Endodermal cell (in vitro differentiated cells): Measurements from ENCODE around the gene BMP6. TPM values are rescaled to one million over a fixed set of nuclear protein-coding genes. Genes with fewer than 3 reads are reported as not detected.

Source experiments
- DNase-seq: peaks from one replicate; pipeline ENCODE4 v3.0.0-alpha.2; 2017
- H3K27ac ChIP-seq: 2 replicates; pipeline ENCODE4 v1.5.1; 2013; ENCODE audit warnings: mild to moderate bottlenecking, low read depth, low read length, moderate library complexity
- H3K27me3 ChIP-seq: 2 replicates; pipeline ENCODE4 v1.6.1; 2013; ENCODE audit warnings: mild to moderate bottlenecking, low read length, moderate library complexity; ENCODE audit not compliant: insufficient read depth, control insufficient read depth, poor library complexity, severe bottlenecking
- H3K36me3 ChIP-seq: 2 replicates; pipeline ENCODE4 v1.7.0; 2013; ENCODE audit warnings: mild to moderate bottlenecking, low read length, moderate library complexity; ENCODE audit not compliant: control insufficient read depth, insufficient read depth
- H3K4me1 ChIP-seq: one replicate; pipeline ENCODE4 v1.7.0; 2013; ENCODE audit warnings: low read length; ENCODE audit not compliant: control insufficient read depth, insufficient read depth
- H3K4me3 ChIP-seq: 2 replicates; pipeline ENCODE4 v1.5.1; 2013; ENCODE audit warnings: mild to moderate bottlenecking, low read length, moderate library complexity
- H3K9ac ChIP-seq: 2 replicates; pipeline ENCODE4 v1.6.1; 2013; ENCODE audit warnings: mild to moderate bottlenecking, low read length, moderate library complexity; ENCODE audit not compliant: poor library complexity, severe bottlenecking; ENCODE audit errors: extremely low read depth
- H3K9me3 ChIP-seq: 2 replicates; pipeline ENCODE4 v1.6.1; 2013; ENCODE audit warnings: mild to moderate bottlenecking, low read length, moderate library complexity; ENCODE audit not compliant: control insufficient read depth
- H3K27ac Mint-ChIP-seq: 2 replicates; pipeline ENCODE4 v1.8.0; 2020; ENCODE audit warnings: mixed read lengths
- H3K27me3 Mint-ChIP-seq: 2 replicates; pipeline ENCODE4 v1.8.0; 2021; ENCODE audit warnings: mild to moderate bottlenecking, mixed read lengths; ENCODE audit not compliant: insufficient read depth
- H3K36me3 Mint-ChIP-seq: 2 replicates; pipeline ENCODE4 v1.8.0; 2020; ENCODE audit warnings: low read depth, mixed read lengths
- H3K4me1 Mint-ChIP-seq: 2 replicates; pipeline ENCODE4 v1.8.0; 2020; ENCODE audit warnings: mixed read lengths
- H3K4me3 Mint-ChIP-seq: 2 replicates; pipeline ENCODE4 v1.8.0; 2020; ENCODE audit warnings: mild to moderate bottlenecking, moderate library complexity, mixed read lengths
- H3K9me3 Mint-ChIP-seq: 2 replicates; pipeline ENCODE4 v1.8.0; 2020; ENCODE audit warnings: mild to moderate bottlenecking, mixed read lengths
- WGBS, 2 experiments: methylation state at CpG; one replicate each; pipeline versions ENCODE4 v1.1.5 to v1.1.7; 2013; ENCODE audit warnings: missing lambda C conversion rate in 2 of 2, mixed read lengths in 1 of 2; ENCODE audit not compliant: insufficient coverage in 1 of 2, insufficient read length in 1 of 2; 5-methylcytosine and 5-hydroxymethylcytosine counted together
- total RNA-seq, 2 donors: library from RNA; stranded (reverse); fragmentation: NEBNext Ultra II Directional in 1 of 2; extraction: Animal tissue kit (Norgen Biotek cat#: 25700) in 1 of 2; gene quantifications; 2 replicates in 1 of 2; 3 replicates in 1 of 2; pipeline ENCODE4 v1.2.1, GENCODE V29; 2021
- TF ChIP-seq, protein P1 (sequence below): fragments of 200-600 bp; sonication (generic); conservative IDR thresholded peaks from 2 replicates; pipeline ENCODE4 v1.5.0; 2021; ENCODE audit warnings: antibody characterized with exemption, mild to moderate bottlenecking

Gene BMP6
- total RNA-seq, 2 donors from 2014 or later: 0.62 to 0.71 TPM

DNA sequence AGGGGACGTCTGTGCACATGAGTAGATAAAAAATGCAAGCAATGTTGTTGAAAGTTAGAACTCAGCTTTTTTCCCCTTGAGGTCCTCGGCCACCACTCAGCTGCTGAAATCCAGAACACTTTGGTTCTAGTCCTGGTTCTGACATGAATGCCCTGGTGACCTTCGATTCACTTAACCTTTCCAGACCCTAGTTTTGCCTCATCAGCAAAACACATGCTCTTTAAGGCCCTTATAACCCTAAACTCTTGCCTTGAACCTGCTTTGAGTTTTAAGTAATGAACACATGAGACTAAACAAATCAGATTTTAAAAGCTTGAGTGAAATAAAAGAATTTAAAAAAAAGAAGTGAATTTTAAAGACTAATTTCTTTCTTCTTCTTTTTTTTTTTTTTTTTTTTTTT, 33.4 kb downstream of the BMP6 start:
- Mint-ChIP-seq H3K9me3 (no peaks in the 10 kb centered on the region), H3K27me3 (peaks cover 12% of the 10 kb centered on the region), H3K27ac (no peak overlapping the region), H3K4me1 (no peaks in the 10 kb centered on the region), H3K4me3 (no peak overlapping the region), H3K36me3 (no peaks in the 10 kb centered on the region)
- Histone ChIP-seq H3K36me3 (no peaks in the 10 kb centered on the region), H3K9ac (no peak overlapping the region), H3K4me1 (no peaks in the 10 kb centered on the region), H3K9me3 (no peaks in the 10 kb centered on the region), H3K27ac (no peak overlapping the region), H3K27me3 (peaks cover 30% of the 10 kb centered on the region), H3K4me3 (no peak overlapping the region)
- TF ChIP-seq, protein P1, sequence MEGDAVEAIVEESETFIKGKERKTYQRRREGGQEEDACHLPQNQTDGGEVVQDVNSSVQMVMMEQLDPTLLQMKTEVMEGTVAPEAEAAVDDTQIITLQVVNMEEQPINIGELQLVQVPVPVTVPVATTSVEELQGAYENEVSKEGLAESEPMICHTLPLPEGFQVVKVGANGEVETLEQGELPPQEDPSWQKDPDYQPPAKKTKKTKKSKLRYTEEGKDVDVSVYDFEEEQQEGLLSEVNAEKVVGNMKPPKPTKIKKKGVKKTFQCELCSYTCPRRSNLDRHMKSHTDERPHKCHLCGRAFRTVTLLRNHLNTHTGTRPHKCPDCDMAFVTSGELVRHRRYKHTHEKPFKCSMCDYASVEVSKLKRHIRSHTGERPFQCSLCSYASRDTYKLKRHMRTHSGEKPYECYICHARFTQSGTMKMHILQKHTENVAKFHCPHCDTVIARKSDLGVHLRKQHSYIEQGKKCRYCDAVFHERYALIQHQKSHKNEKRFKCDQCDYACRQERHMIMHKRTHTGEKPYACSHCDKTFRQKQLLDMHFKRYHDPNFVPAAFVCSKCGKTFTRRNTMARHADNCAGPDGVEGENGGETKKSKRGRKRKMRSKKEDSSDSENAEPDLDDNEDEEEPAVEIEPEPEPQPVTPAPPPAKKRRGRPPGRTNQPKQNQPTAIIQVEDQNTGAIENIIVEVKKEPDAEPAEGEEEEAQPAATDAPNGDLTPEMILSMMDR: no peak
- WGBS, 2 experiments: 87 to 89% methylated on average over 3 of the region's 3 CpGs
- no peak for DNase-seq

DNA sequence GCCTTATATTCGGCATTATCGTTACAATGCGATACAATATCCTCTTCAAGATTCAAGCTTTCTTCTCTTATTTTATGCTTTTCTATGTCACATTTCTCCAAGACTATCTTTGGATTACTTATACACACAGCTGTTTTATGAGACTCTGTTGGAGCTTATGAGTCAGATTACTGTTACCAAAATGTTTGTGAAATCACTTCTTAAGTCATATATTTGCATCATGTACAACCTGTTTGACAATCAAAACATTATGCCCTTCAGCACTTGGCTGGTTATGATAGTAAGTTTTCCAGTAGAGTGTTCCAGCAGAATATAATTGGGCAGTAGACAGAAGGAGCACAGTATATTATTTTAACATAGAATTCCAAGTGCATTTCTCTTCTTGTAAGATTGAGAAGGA, 35.2 kb downstream of the BMP6 start:
- 95 to 100% methylated on average over 3 of the region's 3 CpGs for whole genome bisulfite sequencing, 2 experiments
- Mint-ChIP-seq H3K4me1 (no peaks in the 10 kb centered on the region), H3K27ac (no peak overlapping the region), H3K27me3 (peaks cover 12% of the 10 kb centered on the region), H3K36me3 (no peaks in the 10 kb centered on the region), H3K9me3 (no peaks in the 10 kb centered on the region), H3K4me3 (no peak overlapping the region)
- TF ChIP-seq, protein P1: no peak
- Histone ChIP-seq H3K36me3 (no peaks in the 10 kb centered on the region), H3K4me3 (no peak overlapping the region), H3K27ac (no peak overlapping the region), H3K9me3 (no peaks in the 10 kb centered on the region), H3K4me1 (no peaks in the 10 kb centered on the region), H3K27me3 (peaks cover 30% of the 10 kb centered on the region), H3K9ac (no peak overlapping the region)
- DNase-seq: no peak

DNA sequence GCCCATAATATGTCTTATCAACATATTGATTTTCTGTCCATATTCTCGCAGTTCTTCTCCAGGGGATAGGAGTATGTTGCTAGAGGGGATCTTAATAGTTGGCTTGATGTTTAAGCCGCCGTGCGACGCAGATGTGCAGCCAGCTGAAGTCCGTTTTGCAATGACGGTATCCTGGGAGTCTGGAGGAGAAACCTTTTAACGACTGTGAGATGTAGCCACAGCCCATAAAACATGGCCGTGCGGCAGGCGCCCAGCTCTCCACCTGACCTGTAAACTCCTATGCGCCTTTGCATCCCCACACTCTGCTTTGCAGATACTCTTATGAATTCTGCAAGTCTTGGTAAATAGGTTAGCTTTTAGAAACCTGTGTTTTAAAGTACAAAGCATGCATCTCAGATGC, 36.9 kb downstream of the BMP6 start:
- no peak overlapping the region for H3K4me3 Mint-ChIP-seq

More for the DNA sequence above, 36.9 kb downstream of the BMP6 start:
- Histone ChIP-seq H3K36me3 (no peaks in the 10 kb centered on the region), H3K27me3 (peaks cover 32% of the 10 kb centered on the region), H3K4me3 (no peak overlapping the region), H3K4me1 (no peaks in the 10 kb centered on the region), H3K27ac (no peak overlapping the region), H3K9me3 (no peaks in the 10 kb centered on the region), H3K9ac (no peak overlapping the region)
- Mint-ChIP-seq H3K4me1 (peaks cover 6% of the 10 kb centered on the region), H3K9me3 (no peaks in the 10 kb centered on the region), H3K27ac (no peak overlapping the region), H3K36me3 (no peaks in the 10 kb centered on the region), H3K27me3 (peaks cover 8% of the 10 kb centered on the region)
- WGBS, 2 experiments: 91 to 94% methylated on average over 6 to 12 of the region's 12 CpGs
- TF ChIP-seq, protein P1: no peak
- no peak for DNase-seq
